ENCODE data around the gene POLR3K.
A peak's percentile ranks its signal among the peaks of the same experiment; 100 is the strongest.
"Not testable (repeated sequence)": the region's sequence is repeated elsewhere in the genome, so short reads cannot be mapped to it uniquely, and the experiment has no call there.

Gene POLR3K

GRCh38 chr16:63998-64913 is 10.8 kb upstream of the POLR3K start:
- peak; percentile 29 for DNase-seq

- DNase-seq: no peak
These were observed 10.1 kb upstream of the POLR3K start for GRCh38 chr16:63466-63865.

- DNase-seq: no peak
These were observed 9.6 kb upstream of the POLR3K start for GRCh38 chr16:62968-63391.

DNA sequence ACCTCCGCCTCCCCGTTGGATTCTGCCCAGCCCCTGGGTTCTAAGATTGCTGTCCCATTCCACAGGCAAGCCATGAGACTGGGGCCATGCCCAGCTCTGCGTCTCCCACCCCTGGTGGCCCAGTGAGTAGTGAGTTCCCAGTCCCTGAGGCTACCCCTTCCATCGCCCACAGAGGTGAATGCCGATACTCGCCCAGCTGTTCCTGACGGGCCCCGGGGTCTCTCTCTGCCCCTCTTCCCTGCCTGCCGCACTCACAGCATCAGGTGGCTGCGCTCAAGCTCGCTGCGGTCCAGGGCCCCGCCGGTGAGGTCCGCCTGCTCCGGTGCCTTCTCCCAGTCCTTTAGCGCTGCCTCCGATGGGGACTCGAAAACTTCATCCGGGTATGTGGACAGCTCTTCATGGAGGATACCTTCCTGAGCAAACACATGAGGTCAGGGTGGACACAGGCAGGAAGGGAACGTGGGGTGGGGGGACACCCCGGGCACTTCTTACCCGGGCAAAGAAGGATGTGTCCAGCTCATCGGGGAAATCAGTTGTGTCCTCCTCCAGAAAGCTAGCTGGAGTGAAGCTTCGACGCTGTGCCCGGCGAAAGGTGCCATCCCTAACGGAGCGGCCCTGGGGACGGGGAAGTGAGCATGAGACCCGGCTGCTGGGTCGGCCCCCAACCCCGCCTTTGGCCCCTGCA is 9.0 kb upstream of the POLR3K start:
- no peak for DNase-seq

GRCh38 chr16:61879-62281 is 8.5 kb upstream of the POLR3K start:
- no peak for DNase-seq

GRCh38 chr16:60929-61878 is 7.8 kb upstream of the POLR3K start:
- DNase-seq: no peak

- no peak for DNase-seq
These were observed 6.8 kb upstream of the POLR3K start for GRCh38 chr16:60166-60565.

DNA sequence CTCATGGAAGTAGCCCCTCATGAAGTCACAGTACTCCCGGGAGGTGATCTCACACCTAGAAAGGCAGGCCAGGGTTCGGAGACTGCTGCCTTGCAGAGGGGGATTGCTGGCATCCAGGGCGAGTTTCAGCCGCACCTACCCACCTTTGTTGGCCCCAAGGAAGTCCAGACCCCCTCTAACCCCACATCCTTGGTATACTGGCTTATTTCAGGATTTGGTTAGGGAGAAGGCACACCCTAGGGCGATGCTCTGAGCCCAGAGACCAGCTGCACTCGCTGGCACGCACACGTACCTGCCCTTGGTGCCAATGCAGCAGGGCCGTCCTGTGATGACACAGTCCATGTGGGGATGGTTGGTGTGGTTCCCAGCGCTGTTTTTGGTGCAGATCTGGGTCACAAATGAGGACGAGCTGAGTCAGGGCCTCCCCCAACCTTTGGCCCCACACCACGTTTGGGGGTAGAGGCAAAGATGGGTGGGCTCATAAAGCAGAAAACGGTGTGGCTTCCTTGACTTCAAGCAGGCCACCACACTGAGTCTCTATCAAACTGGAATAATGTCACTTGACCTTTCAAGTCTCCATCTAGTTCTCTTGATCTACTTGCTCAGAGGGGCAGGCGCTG is 6.1 kb upstream of the POLR3K start:
- no peak for DNase-seq

DNA sequence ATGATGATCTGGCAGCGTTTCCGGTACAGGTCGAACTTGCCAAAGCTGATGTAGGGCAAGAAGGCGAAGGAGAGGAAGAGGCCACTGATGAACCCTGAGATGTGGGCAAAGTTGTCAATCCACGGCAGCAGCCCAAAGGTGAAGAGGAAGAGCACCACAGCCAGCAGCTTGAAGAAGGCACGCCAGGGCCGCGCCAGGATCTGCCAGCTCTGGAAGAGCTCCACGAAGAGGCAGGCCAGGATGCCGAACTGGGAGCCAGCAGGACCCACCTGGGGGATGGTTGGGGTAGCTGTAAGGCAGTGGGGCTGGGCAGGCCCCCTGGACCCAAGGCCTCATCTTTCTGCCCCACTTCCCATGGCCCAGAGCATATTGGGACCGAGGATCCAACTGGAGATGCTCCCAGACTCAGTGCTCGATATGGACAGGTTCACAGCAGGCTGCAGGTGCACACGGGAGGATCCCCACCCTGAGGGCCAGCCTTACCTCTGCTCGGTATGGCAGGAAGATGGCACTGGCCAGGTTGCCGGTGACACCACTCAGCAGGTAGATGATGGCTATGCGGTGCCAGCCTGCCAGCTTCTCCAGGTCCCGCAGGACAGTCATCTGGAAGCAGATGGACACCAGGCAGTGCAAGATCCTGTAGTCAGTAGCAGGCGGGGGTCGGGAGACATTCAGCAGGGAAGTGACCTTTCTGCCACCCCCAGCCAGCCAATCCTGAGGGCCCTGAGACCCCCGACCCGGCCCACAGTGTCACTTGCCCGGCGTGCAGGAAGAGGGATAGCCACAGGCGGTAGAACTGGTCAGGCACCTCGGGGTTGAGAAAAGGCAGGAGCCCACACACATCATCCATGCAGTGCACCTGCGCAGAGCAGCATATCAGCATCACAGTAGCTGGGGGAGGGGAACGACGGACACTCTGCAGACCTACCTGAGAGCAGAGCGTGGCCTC is 5.4 kb upstream of the POLR3K start:
- no peak for DNase-seq

GRCh38 chr16:57711-58110 is 4.3 kb upstream of the POLR3K start:
- no peak for DNase-seq

GRCh38 chr16:56231-56927 is 3.0 kb upstream of the POLR3K start:
- DNase-seq: no peak

- DNase-seq: no peak
These were observed 2.2 kb upstream of the POLR3K start for GRCh38 chr16:55571-56136.

DNA sequence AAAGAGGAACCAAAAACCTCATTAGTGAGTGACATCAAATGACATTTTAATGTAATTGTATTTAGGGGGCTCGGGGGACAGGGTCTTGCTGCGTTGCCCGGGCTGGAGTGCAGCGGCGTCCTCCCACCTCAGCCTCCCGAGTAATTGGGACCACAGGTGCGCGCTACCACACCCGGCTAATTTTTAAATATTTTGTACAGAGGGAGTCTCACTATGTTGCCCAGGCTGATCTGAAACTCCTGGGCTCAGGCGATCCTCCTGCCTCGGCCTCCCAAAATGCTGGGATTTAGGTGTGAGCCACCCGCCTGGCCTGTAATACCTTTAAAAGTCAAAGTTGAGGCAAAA is 801 bp upstream of the POLR3K start:
- DNase-seq: no peak

GRCh38 chr16:50769-51591 is 2.4 kb downstream of the POLR3K start:
- DNase-seq: no peak

GRCh38 chr16:47234-47633 is 6.2 kb downstream of the POLR3K start:
- DNase-seq: no peak

GRCh38 chr16:46510-46909 is 6.9 kb downstream of the POLR3K start:
- DNase-seq: not testable (repeated sequence)

DNA sequence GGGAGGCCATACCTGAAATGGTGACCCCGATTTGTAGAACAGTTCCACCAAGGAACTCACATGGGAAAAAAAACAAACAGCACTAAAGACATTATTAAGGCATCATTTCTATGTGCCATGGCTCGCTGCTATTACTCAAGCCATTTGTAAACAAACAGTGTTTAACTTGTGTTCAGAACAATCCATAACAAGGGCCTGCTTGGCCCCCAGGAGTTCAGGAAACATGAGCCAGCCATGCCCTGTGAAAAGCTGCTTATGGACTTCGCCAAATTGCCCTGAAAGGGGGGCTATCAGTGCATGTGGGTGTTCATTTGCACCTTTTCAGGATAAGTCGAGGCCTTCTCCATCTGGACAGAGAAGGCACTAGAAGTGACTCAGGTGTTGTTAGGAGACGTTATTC is 8.0 kb downstream of the POLR3K start:
- no peak for DNase-seq

DNA sequence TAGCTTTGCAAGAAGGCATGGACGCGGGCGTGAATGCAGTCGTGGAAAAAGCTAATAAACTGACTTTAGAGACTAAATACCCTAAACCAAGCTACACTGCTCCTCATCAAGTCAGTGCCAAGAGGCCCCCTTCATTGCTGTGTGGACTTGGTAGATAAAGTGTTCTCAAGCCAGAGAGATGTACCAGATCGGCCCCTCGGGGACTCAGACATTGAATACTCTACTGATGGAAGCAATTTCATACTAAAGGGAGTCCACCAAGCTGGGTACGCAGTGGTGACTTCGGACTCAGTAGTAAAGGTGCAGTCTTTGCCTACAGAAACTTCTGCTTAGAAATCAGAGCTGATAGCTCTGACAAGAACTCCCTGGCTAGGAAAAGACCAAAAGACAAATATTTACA is 8.8 kb downstream of the POLR3K start:
- DNase-seq: no peak

- no peak for DNase-seq
These were observed 10.1 kb downstream of the POLR3K start for GRCh38 chr16:43294-43693.

DNA sequence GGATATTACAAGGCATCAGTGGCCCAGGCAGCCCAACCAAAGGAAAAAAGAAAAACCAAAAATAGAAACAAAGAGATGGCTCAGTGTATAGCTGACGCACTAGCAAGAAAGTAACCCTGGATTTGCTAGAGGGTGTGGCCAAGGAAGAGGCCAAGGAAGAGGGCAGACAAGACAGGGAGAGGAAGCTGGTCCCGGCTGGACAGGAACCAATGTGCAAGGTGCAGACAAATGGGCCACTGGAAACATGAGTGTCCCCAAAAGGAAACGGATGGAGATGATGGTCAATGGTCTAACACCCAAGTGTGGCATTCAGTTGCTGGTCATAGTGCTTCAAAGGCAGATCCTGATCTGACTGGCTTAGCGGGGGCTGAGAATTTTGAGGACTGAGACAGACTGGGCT is 10.7 kb downstream of the POLR3K start:
- no peak for DNase-seq
